GM15510 (cell line): ENCODE results near the gene MLLT3.

Experiments
- POLR2A ChIP-seq: IDR thresholded peaks from 3 replicates; pipeline ENCODE4 v1.6.1; 2011; ENCODE audit warnings: borderline replicate concordance; ENCODE audit not compliant: insufficient read length; ENCODE audit errors: extremely low read depth

MLLT3 gene

DNA sequence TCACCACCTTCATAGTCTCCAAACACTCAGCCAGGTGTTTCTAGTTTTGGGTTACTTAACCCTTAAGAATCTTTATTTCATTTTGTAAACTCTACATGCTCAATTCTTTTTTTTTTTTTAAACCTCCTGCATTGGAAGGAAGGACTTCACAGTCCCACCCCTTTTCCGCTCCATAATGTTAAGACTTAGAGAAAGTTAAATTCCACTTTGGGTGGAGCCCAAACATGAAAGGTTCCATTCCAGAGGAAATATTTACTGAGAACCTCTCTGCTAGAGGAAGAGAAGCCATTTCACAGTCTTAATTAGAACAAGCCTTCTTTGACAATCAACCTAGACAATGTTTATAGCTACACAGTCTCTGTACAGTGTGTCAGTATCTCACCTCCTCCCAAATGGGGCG, 312.3 kb downstream of the MLLT3 start:
- TF ChIP-seq POLR2A, result no peak

DNA sequence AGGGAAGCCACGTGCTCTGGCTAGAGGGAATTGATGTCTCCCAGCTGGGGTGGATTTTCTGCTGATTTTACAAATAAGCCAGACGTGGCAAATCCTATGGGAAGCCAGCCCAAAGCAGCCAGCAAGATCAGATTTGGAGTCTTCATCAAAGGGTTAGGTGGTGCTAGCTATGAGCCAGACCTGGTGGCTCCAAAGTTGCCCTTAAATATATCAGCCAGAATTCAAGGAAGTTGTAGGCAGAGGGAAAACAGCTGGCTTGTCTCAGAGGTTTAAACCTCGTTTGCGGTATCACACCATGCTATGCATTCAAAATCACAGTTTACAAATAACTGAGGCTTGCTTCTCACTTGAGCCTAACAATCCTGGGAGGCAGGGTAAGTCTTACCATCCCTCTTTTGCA, 313.2 kb downstream of the MLLT3 start:
- TF ChIP-seq POLR2A, result no peak

- no peak for TF ChIP-seq POLR2A
Measured at GRCh38 chr9:20307621-20308020, 314.7 kb downstream of the MLLT3 start.

GRCh38 chr9:20305452-20305851, 316.8 kb downstream of the MLLT3 start:
- TF ChIP-seq POLR2A, result no peak

DNA sequence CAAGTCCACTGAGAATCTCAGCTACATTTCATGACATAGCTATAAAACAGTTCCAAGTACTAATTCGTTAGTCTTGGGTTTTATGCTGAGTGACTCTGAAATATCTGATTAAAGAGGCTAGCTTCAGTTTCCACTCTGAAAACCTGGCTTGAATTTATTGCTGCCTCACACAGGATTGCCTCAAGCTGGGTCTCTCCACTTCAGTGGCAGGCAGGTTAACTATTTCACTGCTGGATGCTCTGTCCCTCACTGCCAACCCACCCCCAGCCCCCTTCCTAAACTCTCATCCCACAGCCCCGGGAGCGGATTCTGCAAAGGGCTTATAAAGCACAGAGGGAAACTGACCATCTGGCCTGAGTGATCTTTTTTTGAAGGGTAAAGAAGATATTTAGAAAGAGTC, 318.3 kb downstream of the MLLT3 start:
- TF ChIP-seq POLR2A, result no peak

DNA sequence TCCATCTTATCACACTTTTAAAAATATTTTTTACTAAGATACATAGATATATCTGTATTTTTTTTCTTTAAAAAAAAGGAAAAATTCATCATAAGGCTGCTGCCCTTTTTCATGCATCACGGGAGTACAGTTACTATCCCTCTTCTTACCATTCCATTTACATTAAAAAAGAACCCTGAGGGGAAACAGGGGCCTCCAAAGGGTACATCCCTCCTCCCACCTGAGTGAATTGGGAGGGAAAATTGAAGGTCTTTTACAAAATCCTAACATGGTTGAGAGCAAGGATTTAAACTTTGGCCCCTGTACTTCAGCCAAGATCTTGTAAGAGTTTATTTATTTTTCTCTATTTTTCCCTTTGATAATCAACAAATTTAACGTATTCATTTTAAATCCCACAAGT, 319.2 kb downstream of the MLLT3 start:
- TF ChIP-seq POLR2A, result no peak

- TF ChIP-seq POLR2A, result no peak
Measured at GRCh38 chr9:20302197-20302596, 320.1 kb downstream of the MLLT3 start.

- TF ChIP-seq POLR2A, result no peak
Measured at GRCh38 chr9:20300430-20301115, 321.7 kb downstream of the MLLT3 start.

- no peak for TF ChIP-seq POLR2A
Measured at GRCh38 chr9:20297646-20298084, 324.6 kb downstream of the MLLT3 start.

DNA sequence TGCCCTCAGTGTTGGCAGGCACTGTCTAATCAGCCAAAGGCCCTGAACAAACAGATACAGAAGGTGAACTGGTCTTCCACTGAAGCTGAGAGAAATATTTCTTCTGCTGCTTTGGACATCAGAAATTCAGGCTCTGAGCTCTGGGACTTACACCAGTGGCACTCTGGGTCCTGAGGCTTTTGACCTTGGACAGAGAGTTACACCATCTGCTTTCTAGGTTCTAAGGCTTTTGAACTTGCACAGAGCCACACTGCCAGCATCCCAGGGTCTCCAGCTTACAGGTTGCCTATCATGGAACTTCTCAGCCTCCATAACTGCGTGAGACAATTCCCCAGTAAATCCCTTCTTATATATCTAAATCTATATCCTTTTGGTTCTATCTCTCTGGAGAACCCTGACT, 326.7 kb downstream of the MLLT3 start:
- no peak for TF ChIP-seq POLR2A

DNA sequence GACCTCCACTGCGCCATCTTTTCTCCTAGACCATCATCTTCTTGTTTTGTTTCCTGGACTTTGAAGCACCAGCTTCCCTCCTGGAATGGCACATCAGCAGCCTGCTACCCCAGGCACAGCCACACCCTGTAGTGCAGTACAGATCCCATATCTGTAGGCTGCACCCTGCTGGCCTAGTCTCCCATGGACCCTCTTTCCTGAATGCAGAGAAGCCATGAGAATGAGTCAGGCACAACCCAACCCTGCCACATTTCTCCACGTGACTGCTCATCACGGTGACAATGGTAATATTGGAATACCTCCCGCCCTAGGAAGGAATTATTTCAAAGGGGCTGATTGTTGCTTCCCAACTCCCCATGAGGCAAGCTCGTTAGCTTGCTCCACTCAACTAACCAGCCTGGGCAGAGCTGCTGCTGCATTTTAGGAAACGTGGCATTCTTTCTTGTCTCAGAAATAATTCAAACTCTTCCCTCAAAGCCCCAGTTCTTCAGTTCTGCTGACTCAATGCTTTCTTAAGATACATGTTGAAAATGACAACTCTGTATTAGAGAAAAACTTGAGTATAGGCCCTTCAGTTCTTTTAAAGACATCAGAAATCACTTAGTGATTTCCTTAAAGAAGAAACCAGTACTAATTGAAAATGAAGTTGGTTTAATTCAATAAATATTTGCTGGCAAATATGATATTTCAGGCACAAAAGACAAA, 328.1 kb downstream of the MLLT3 start:
- TF ChIP-seq POLR2A, result no peak

DNA sequence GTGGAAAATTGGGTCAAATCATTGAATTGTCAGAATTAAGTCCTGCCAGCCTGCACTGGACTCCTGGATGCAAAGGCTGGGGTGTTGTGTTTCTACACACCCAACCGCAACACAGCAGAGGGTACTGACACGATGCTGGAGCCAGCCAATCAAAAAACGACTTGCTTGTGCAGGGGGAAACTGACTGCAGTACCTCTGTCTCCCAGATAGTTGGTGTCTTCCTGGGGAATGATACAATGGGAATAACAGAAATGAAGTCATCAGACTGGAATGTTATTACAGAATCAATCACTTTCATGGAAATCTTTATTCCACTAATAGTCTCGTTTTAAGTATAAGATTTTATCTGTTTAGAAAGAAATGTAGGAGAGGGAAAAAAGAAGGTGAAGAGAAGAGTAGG, 330.3 kb downstream of the MLLT3 start:
- no peak for TF ChIP-seq POLR2A
